Immature natural killer cell (primary cell): ENCODE results near the gene ZNF683. TPM values are rescaled to one million over a fixed set of nuclear protein-coding genes. Genes with fewer than 3 reads are reported as not detected.
A peak's percentile ranks its signal among the peaks of the same experiment; 100 is the strongest.
"Not testable (repeated sequence)": the region's sequence is repeated elsewhere in the genome, so short reads cannot be mapped to it uniquely, and the experiment has no call there.

Experiments
- DNase-seq, 3 donors: peaks; one replicate each; pipeline ENCODE4 v3.0.0; 2022; ENCODE audit warnings: mixed read lengths in 1 of 3
- H3K27ac Mint-ChIP-seq, 6 donors: one replicate each; pipeline ENCODE4 v1.8.0; 2020; ENCODE audit warnings: mixed read lengths in 6 of 6, mild to moderate bottlenecking in 5 of 6, inconsistent platforms in 4 of 6, moderate library complexity in 3 of 6
- H3K27me3 Mint-ChIP-seq, 3 donors: one replicate each; pipeline ENCODE4 v1.8.0; 2020 to 2021; ENCODE audit warnings: low read depth in 3 of 3, mild to moderate bottlenecking in 3 of 3, mixed read lengths in 3 of 3, moderate library complexity in 3 of 3, inconsistent platforms in 1 of 3
- H3K36me3 Mint-ChIP-seq, 3 donors: one replicate each; pipeline ENCODE4 v1.8.0; 2020; ENCODE audit warnings: mixed read lengths in 3 of 3, inconsistent platforms in 2 of 3, mild to moderate bottlenecking in 2 of 3
- H3K4me1 Mint-ChIP-seq, 2 donors: one replicate each; pipeline ENCODE4 v1.8.0; 2020; ENCODE audit warnings: inconsistent platforms in 2 of 2, mild to moderate bottlenecking in 2 of 2, mixed read lengths in 2 of 2, moderate library complexity in 1 of 2
- H3K4me3 Mint-ChIP-seq, 5 donors: one replicate each; pipeline ENCODE4 v1.8.0; 2020; ENCODE audit warnings: mild to moderate bottlenecking in 5 of 5, mixed read lengths in 5 of 5, inconsistent platforms in 3 of 5, moderate library complexity in 3 of 5
- H3K9me3 Mint-ChIP-seq, 6 donors: one replicate each; pipeline ENCODE4 v1.8.0; 2020; ENCODE audit warnings: mild to moderate bottlenecking in 6 of 6, mixed read lengths in 6 of 6, inconsistent platforms in 4 of 6, moderate library complexity in 3 of 6
- polyA plus RNA-seq, 3 donors: library from polyadenylated mRNA; unstranded; fragments of 300-500 nt; fragmentation: Illumina TruSeq; gene quantifications; one replicate each; pipeline ENCODE4 v1.2.3, GENCODE V29; 2021

The ZNF683 gene
- polyA plus RNA-seq: 10 to 100 TPM in 2 of 3 donors, 1 to 10 TPM in 1; 4.1 to 61.3 (median 24.2) TPM

DNA sequence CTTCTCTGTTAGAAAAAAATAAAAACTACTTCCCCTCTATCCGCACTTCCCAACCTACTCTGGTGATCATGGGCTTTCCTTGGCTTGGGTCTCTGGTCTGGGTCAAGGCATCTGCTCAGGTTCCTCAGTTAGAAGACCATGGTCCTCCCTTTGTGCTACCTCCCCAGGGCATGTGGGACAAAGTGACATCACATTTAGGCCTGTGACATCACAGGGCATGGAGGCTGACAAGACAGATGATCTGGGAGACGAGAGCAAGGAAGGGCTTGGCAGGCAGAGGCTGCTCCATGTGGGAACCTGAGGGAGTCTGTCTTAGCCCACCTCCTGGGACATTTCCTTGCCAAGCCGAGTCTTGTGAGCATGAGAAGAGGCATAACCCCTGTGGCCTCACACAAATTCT lies at the start of gene ZNF683:
ZNF683 (minus strand) TSS at position 140 of the 400 bp plus-strand sequence. CDS start 4,179 bp downstream, outside the sequence.
- not testable (repeated sequence) for H3K9me3 Mint-ChIP-seq, H3K36me3 Mint-ChIP-seq, DNase-seq
- Mint-ChIP-seq H3K4me1 (peaks cover 85 to 92% of the 10 kb centered on the region in 2 donors), H3K27me3 (peaks cover 4 to 21% (median 7%) of the 10 kb centered on the region in 3 donors), H3K27ac (peak within 1 kb of the TSS; percentile 52 to 97 (median 82)), H3K4me3 (peak within 1 kb of the TSS; percentile 55 to 87 (median 69))

DNA sequence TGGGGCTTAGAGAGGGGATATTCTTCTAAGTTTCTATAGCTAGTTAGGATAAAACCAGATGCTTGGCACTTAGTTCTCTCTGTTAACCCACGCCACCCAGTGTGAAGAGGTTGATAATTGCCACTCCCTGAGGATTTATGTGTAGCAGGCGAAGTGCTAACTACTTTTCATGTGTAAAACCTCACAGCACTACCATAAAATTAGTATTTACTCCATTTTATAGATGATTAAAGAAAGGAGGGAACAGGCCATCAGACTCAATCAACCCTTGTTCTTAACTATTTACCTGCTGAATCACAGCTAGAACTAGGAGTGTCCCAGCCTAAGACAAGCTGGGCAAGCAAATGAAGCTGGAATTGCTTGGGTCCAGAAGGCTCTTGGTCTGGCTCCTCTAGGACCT lies 46.9 kb upstream of the ZNF683 start:
- Mint-ChIP-seq H3K36me3 (no peaks in the 10 kb centered on the region), H3K4me1 (no peaks in the 10 kb centered on the region), H3K4me3 (no peak overlapping the region), H3K27ac (no peak overlapping the region), H3K9me3 (no peaks in the 10 kb centered on the region), H3K27me3 (peaks cover 5 to 15% (median 8%) of the 10 kb centered on the region in 3 donors)
- DNase-seq: no peak

DNA sequence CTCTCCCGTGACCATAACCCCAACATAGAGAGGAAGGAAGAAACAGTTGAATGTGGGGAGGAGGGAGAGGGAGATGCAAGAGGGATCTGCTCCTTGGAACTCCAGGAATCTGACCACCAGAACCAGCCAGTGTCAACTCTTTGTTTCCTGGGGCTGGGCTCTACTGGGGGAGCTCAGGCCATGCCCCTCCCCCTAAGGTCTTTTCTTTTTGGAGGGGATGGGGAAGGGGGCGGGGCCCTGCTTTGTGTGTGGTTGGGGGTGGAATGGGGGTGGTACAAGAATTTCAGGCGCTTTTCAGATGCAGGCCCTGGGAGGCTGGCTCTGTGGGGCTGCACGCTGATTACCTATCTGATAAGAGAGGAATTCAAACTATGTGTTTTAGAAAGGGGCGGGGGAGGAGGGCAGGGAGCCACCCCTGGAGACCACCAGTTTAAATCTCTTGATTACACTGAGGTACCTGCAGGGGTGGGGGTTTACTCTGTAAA lies 46.4 kb upstream of the ZNF683 start:
- H3K27ac Mint-ChIP-seq: no peak overlapping the region
- H3K4me1 Mint-ChIP-seq: no peaks in the 10 kb centered on the region
- no peaks in the 10 kb centered on the region for H3K9me3 Mint-ChIP-seq
- DNase-seq: no peak
- H3K4me3 Mint-ChIP-seq: no peak overlapping the region
- H3K27me3 Mint-ChIP-seq: peaks cover 8 to 16% (median 10%) of the 10 kb centered on the region in 3 donors
- H3K36me3 Mint-ChIP-seq: no peaks in the 10 kb centered on the region

DNA sequence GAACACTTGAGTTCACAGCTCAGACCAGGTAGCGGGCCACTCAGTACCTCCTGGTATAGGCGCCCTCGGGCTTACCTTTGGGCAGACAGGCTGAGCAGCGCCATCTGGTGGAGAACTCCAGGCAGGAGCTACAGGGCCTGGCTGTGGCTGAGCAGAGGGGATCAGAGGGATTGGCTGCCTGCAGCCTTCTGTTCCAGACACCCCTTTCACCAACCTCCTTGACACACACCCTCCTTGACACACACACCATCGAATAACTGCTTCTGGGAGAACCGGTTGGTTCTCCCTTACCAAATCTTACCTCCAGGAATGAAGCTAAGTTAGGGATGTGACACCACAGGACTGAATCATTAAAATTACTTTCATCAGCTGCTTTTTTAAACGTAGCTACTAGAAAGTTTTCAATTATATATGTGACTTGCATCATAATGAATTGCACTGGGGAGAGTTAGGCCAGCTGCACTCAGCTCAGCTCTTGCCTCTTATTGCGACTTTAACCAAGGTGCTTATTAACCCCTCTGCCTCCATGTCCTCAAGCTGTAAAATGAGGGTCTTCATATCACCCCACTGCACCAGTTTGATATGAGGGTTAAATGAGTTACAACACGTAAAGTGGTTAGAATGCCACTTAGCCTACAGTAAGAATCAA lies 44.7 kb upstream of the ZNF683 start:
- Mint-ChIP-seq H3K27ac (no peak overlapping the region), H3K9me3 (peaks cover 0 to 2% (median 0%) of the 10 kb centered on the region in 6 donors), H3K36me3 (no peaks in the 10 kb centered on the region), H3K27me3 (peaks cover 15 to 19% (median 19%) of the 10 kb centered on the region in 3 donors), H3K4me1 (no peaks in the 10 kb centered on the region), H3K4me3 (no peak overlapping the region)
- DNase-seq: peak; percentile 68 to 73 (median 73)

GRCh38 chr1:26413031-26413430 lies 40.5 kb upstream of the ZNF683 start:
- Mint-ChIP-seq H3K36me3 (no peaks in the 10 kb centered on the region), H3K9me3 (peaks cover 0 to 5% (median 0%) of the 10 kb centered on the region in 6 donors), H3K4me1 (peaks cover 15 to 16% of the 10 kb centered on the region in 2 donors), H3K4me3 (no peak overlapping the region), H3K27ac (no peak overlapping the region), H3K27me3 (peaks cover 30 to 40% (median 33%) of the 10 kb centered on the region in 3 donors)
- DNase-seq: no peak

DNA sequence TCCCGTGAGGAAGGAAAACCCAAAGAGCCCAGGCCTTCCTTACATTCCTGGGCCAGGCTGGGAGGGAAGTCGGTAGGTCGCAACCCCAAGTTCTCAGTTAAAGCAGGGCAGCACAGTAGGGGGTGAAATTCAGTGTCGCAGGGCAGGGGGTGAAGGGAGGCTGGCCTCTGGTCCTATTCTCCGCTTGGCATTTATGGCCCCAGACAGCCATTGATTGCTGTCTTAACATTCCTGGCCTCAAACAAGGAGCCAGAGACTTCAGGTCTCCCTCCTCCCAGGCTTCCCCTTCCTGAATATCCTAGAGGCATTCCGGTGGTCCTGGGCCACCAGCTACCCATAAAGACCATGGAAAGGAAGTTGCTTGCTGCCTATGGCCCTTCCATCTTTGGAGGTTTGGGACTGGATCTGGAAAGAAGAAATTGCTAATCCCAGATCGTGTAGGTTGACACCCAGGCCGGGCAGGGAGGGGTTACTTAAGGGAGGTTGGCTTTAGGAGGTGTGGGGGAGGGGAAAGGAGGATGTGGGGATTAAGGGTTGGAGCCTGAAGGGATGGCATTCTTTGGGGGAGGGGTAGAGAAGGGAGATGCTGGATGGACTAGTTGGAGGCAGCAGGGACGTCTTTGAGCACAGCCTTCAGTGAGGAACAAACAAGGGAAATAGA lies 39.8 kb upstream of the ZNF683 start:
- no peak overlapping the region for H3K4me3 Mint-ChIP-seq
- H3K27ac Mint-ChIP-seq: no peak overlapping the region
- peaks cover 30 to 40% (median 33%) of the 10 kb centered on the region in 3 donors for H3K27me3 Mint-ChIP-seq
- H3K4me1 Mint-ChIP-seq: peaks cover 15 to 16% of the 10 kb centered on the region in 2 donors
- H3K36me3 Mint-ChIP-seq: no peaks in the 10 kb centered on the region
- peaks cover 0 to 5% (median 0%) of the 10 kb centered on the region in 6 donors for H3K9me3 Mint-ChIP-seq
- DNase-seq: no peak

GRCh38 chr1:26411624-26412074 lies 39.1 kb upstream of the ZNF683 start:
- Mint-ChIP-seq H3K36me3 (no peaks in the 10 kb centered on the region), H3K27me3 (peaks cover 30 to 45% (median 35%) of the 10 kb centered on the region in 3 donors), H3K4me1 (peaks cover 15 to 16% of the 10 kb centered on the region in 2 donors), H3K9me3 (peaks cover 0 to 5% (median 0%) of the 10 kb centered on the region in 6 donors), H3K4me3 (no peak overlapping the region), H3K27ac (no peak overlapping the region)
- no peak for DNase-seq

GRCh38 chr1:26410706-26411623 lies 38.4 kb upstream of the ZNF683 start, which contains the start of gene LIN28A:
Gene LIN28A (plus strand): TSS chr1:26410817. CDS start chr1:26410892, 75 bp downstream.
- Mint-ChIP-seq H3K4me3 (no peak within 1 kb of the TSS), H3K27ac (no peak within 1 kb of the TSS), H3K4me1 (peaks cover 15 to 16% of the 10 kb centered on the region in 2 donors), H3K36me3 (no peaks in the 10 kb centered on the region), H3K9me3 (peaks cover 0 to 5% (median 0%) of the 10 kb centered on the region in 6 donors), H3K27me3 (peaks cover 30 to 52% (median 36%) of the 10 kb centered on the region in 3 donors)
- DNase-seq: no peak

- H3K27me3 Mint-ChIP-seq: peaks cover 30 to 57% (median 32%) of the 10 kb centered on the region in 3 donors
These were observed 36.7 kb upstream of the ZNF683 start for GRCh38 chr1:26409191-26409807.

GRCh38 chr1:26408604-26409003 lies 36.1 kb upstream of the ZNF683 start:
- Mint-ChIP-seq H3K27ac (peak overlapping the region in 1 of 6 donors; percentile 6), H3K9me3 (peaks cover 0 to 5% (median 0%) of the 10 kb centered on the region in 6 donors), H3K4me3 (peak overlapping the region in 2 of 5 donors; percentile 33 to 59), H3K27me3 (peaks cover 29 to 58% (median 30%) of the 10 kb centered on the region in 3 donors), H3K4me1 (peaks cover 15 to 16% of the 10 kb centered on the region in 2 donors), H3K36me3 (no peaks in the 10 kb centered on the region)
- DNase-seq: peak; percentile 73 to 77 (median 75)

More at GRCh38 chr1:26409191-26409807, 36.7 kb upstream of the ZNF683 start:
- Mint-ChIP-seq H3K4me1 (peaks cover 15 to 16% of the 10 kb centered on the region in 2 donors), H3K27ac (no peak overlapping the region), H3K36me3 (no peaks in the 10 kb centered on the region), H3K9me3 (peaks cover 0 to 5% (median 0%) of the 10 kb centered on the region in 6 donors), H3K4me3 (no peak overlapping the region)
- no peak for DNase-seq

DNA sequence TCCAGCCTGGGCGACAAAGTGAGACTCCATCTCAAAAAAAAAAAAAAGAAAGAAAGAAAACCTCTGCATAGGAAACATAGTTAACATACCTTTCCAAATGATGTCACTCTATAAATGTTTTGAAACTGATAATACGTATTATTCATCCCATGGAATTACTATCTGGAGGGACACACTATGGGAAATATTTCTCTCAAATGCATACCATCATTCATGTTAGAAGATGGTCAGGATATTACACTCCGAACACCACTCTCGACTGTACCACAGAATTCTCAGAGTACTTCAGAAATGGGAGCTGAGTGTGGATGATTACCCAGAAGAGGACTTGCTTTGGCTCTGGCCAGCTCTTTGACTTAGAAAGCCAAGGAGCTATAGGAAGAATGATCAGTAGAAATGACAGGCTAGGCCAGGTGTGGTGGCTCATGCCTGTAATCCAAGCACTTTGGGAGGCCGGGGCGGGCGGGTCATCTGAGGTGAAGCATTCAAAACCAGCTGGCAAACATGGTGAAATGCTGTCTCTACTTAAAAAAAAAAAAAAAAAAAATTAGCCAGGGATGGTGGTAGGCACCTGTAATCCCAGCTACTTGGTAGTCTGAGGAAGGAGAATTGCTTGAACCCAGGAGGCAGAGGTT lies 32.8 kb upstream of the ZNF683 start:
- Mint-ChIP-seq H3K4me3 (no peak overlapping the region), H3K36me3 (no peaks in the 10 kb centered on the region), H3K27me3 (peaks cover 13 to 46% (median 16%) of the 10 kb centered on the region in 3 donors), H3K4me1 (peaks cover 14 to 16% of the 10 kb centered on the region in 2 donors), H3K27ac (no peak overlapping the region), H3K9me3 (peaks cover 0 to 4% (median 0%) of the 10 kb centered on the region in 6 donors)
- no peak for DNase-seq

DNA sequence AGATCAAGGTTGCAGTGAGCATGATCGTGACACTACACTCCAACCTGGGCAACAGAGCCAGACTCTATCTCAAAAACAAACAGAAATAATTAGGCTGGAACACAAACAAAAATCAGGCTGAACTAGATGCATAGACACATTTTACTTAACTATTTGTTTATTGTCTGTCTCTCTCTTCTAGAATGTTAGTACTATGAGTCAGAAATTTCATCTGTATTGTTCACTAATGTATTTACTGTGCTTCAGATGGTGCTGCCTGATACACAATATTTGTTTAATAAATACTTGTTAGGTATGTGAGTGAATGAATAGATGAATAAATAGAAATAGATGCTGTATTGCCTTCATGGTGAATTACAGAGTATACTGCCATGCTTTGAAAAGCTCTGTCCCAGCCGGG lies 32.1 kb upstream of the ZNF683 start:
- Mint-ChIP-seq H3K4me3 (no peak overlapping the region), H3K27ac (no peak overlapping the region), H3K9me3 (peaks cover 0 to 4% (median 0%) of the 10 kb centered on the region in 6 donors), H3K27me3 (peaks cover 10 to 43% (median 14%) of the 10 kb centered on the region in 3 donors), H3K36me3 (no peaks in the 10 kb centered on the region), H3K4me1 (peaks cover 12 to 14% of the 10 kb centered on the region in 2 donors)
- DNase-seq: no peak
